Vagina (tissue), 2 donors: ENCODE results near the gene SPR. TPM values are rescaled to one million over a fixed set of nuclear protein-coding genes. Genes with fewer than 3 reads are reported as not detected.
"Not testable (repeated sequence)": the region's sequence is repeated elsewhere in the genome, so short reads cannot be mapped to it uniquely, and the experiment has no call there.

Source experiments
- DNase-seq, 2 donors: peaks; one replicate each; pipeline ENCODE4 v3.0.0-alpha.2; 2017; ENCODE audit errors: extremely low spot score in 2 of 2
- H3K27ac ChIP-seq: fragments of 200-600 bp; sonication (generic); one replicate; pipeline ENCODE4 v1.5.1; 2019
- H3K27me3 ChIP-seq: fragments of 200-600 bp; sonication (generic); one replicate; pipeline ENCODE4 v1.5.1; 2019
- H3K36me3 ChIP-seq, 2 donors: fragments of 200-600 bp; sonication (generic); one replicate each; pipeline ENCODE4 v1.5.1; 2017 to 2019
- H3K4me1 ChIP-seq: fragments of 200-600 bp; sonication (generic); one replicate; pipeline ENCODE4 v1.5.1; 2019
- H3K4me3 ChIP-seq, 2 donors: fragments of 200-600 bp; sonication (generic); 1 replicate in 1 of 2; 2 replicates in 1 of 2; pipeline ENCODE4 v1.5.1; 2016 to 2019
- H3K9me3 ChIP-seq: fragments of 200-600 bp; sonication (generic); one replicate; pipeline ENCODE4 v1.5.1; 2019
- CTCF ChIP-seq, 3 experiments: fragments of 450-650 bp in 2 of 3; fragments of 200-600 bp in 1 of 3; sonication (generic) in 1 of 3; IDR thresholded peaks; one replicate each; pipeline ENCODE4 v1.5.1; 2017 to 2019; ENCODE audit warnings: antibody characterized with exemption in 3 of 3, mild to moderate bottlenecking in 2 of 3, moderate library complexity in 2 of 3
- POLR2A ChIP-seq, 2 donors: fragments of 450-650 bp; IDR thresholded peaks; one replicate each; pipeline ENCODE4 v1.6.1; 2017; ENCODE audit warnings: antibody characterized with exemption in 2 of 2, mild to moderate bottlenecking in 2 of 2, moderate library complexity in 2 of 2
- POLR2AphosphoS5 ChIP-seq, 2 donors: sonication (generic); formaldehyde crosslinking; IDR thresholded peaks; one replicate each; pipeline ENCODE4 v1.9.0; 2017; ENCODE audit warnings: antibody characterized with exemption in 2 of 2, mild to moderate bottlenecking in 2 of 2, low read depth in 1 of 2; ENCODE audit not compliant: insufficient read depth in 1 of 2
- intact Hi-C: fragments of 100-400 bp; cut with DNase I; formaldehyde crosslinking; loops from one replicate; pipeline ENCODE4 v1.15.1; 2023
- total RNA-seq: library from RNA; depleted of rRNA; stranded (reverse); fragments of >200 nt; gene quantifications from one replicate; pipeline ENCODE4 v1.2.3, GENCODE V29; 2016

SPR gene
- total RNA-seq, 1 donor from 2014 or later, result 45.7 TPM

- intact Hi-C loops, result no loop called here
- Histone ChIP-seq H3K9me3 (no peaks in the 10 kb centered on the region), H3K4me1 (peaks cover 11% of the 10 kb centered on the region), H3K27me3 (no peaks in the 10 kb centered on the region), H3K36me3 (no peaks in the 10 kb centered on the region), H3K4me3 (no peak overlapping the region), H3K27ac (no peak overlapping the region)
- TF ChIP-seq CTCF (IDR thresholded peaks at IDR 0.05), result no peak
- TF ChIP-seq POLR2A (IDR thresholded peaks at IDR 0.05), result no peak
- no peak for TF ChIP-seq POLR2AphosphoS5 (IDR thresholded peaks at IDR 0.05; ENCODE audit: insufficient read depth in 1 of 2, low read depth in 1 of 2)
- DNase-seq, result no peak
Measured at GRCh38 chr2:72898585-72898906, 11.3 kb downstream of the SPR start.

GRCh38 chr2:72900191-72900825 lies 13.1 kb downstream of the SPR start:
- H3K27ac ChIP-seq, result no peak overlapping the region
- H3K4me1 ChIP-seq, result peaks cover 9% of the 10 kb centered on the region
- no peak overlapping the region for H3K4me3 ChIP-seq
- intact Hi-C loops, result no loop called here
- DNase-seq, result peak in 1 of 2 donors; percentile 69
- TF ChIP-seq POLR2A (IDR thresholded peaks at IDR 0.05) (no peak), POLR2AphosphoS5 (IDR thresholded peaks at IDR 0.05; ENCODE audit: insufficient read depth in 1 of 2, low read depth in 1 of 2) (no peak), CTCF (IDR thresholded peaks at IDR 0.05) (no peak)
- H3K9me3 ChIP-seq, result no peaks in the 10 kb centered on the region
- no peaks in the 10 kb centered on the region for H3K36me3 ChIP-seq
- H3K27me3 ChIP-seq, result no peaks in the 10 kb centered on the region

GRCh38 chr2:72901426-72901825 lies 14.2 kb downstream of the SPR start:
- peak in 1 of 2 donors; percentile 64 for DNase-seq
- Histone ChIP-seq H3K36me3 (no peaks in the 10 kb centered on the region), H3K27ac (no peak overlapping the region), H3K27me3 (no peaks in the 10 kb centered on the region), H3K4me3 (no peak overlapping the region), H3K4me1 (no peaks in the 10 kb centered on the region), H3K9me3 (no peaks in the 10 kb centered on the region)
- intact Hi-C loops, result no loop called here
- TF ChIP-seq POLR2A (IDR thresholded peaks at IDR 0.05), result no peak
- TF ChIP-seq POLR2AphosphoS5 (IDR thresholded peaks at IDR 0.05; ENCODE audit: insufficient read depth in 1 of 2, low read depth in 1 of 2), result no peak
- no peak for TF ChIP-seq CTCF (IDR thresholded peaks at IDR 0.05)

GRCh38 chr2:72907369-72907768 lies 20.2 kb downstream of the SPR start:
- H3K4me3 ChIP-seq, H3K9me3 ChIP-seq, H3K4me1 ChIP-seq, H3K27ac ChIP-seq, H3K36me3 ChIP-seq, H3K27me3 ChIP-seq, intact Hi-C loops: not testable (repeated sequence)
- DNase-seq, result peak; percentile 12 to 16

GRCh38 chr2:72908741-72909140 lies 21.5 kb downstream of the SPR start:
- no peaks in the 10 kb centered on the region for H3K4me1 ChIP-seq
- H3K27ac ChIP-seq, result no peak overlapping the region
- H3K4me3 ChIP-seq, result no peak overlapping the region
- TF ChIP-seq POLR2A (IDR thresholded peaks at IDR 0.05) (no peak), CTCF (IDR thresholded peaks at IDR 0.05) (no peak), POLR2AphosphoS5 (IDR thresholded peaks at IDR 0.05; ENCODE audit: insufficient read depth in 1 of 2, low read depth in 1 of 2) (no peak)
- H3K27me3 ChIP-seq, result peaks cover 8% of the 10 kb centered on the region
- H3K36me3 ChIP-seq, result no peaks in the 10 kb centered on the region
- DNase-seq, result no peak
- intact Hi-C loops, result no loop called here
- no peaks in the 10 kb centered on the region for H3K9me3 ChIP-seq
